ENCODE data around the gene HIVEP2.

The HIVEP2 gene

DNA sequence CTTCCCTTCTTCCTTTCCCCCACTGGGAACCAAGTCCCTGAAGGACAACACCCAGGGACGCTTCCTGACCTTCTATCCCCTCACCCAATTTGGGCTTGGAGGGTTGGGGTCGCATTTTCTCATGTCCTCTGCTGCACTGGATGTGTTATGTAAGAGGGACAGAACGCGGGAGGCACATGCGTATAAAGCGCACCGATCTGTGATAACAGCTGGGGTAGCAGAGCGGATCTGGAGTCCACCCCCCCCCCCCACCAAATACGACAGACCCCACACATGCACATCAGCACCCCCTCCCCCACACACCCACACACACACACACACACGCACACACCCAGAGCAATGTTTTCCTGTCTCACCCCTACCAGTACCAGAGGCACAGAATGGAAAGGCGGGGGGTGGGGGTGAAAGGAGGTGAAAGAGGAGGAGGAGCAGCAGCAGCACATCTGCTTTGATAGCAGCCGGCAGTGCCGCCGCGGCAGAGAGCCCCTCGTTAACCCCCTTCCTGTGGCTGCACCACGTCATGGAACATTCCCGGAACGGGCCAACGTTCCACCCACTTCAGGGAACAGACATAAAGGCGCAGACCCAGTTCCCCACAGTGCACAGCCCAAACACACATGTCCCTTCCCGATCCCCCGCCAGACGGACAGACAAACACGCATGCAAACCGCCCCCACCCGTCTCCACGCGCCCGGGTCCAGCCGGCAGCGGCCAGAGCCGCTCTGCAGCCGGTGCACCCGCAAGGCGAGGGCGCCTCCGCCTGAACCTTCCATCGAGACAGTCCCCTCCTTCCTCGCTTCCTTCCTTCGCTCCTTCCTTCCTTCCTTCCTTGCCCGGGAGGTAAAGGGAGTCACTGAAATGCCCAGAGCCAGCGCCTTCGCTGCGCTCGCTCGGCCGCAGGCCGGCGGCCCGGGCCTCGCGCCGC is 590 bp downstream of the HIVEP2 start:
- peak in 1 of 2 experiments; percentile 10 for DNase-seq

DNA sequence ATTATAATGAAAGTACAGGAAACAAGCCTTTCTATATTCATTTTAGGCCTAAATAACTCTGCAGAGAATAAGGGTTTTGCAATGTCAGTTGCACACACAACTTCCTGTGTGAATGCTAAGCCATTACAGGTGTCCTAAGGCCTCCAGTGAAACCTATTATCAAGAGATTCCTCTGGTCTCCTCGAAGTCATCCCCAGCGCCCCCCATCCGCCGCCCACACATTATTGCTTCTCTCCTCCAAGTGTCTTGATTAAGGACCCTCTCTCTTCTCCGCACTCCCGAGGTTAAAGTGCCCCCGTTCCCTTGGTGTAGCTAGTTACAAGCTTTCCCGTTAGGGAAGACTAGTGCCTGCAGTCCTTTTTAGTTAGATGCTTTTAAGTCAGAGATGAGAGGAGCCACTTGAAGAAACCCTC is 1.3 kb downstream of the HIVEP2 start:
- DNase-seq, result no peak

DNA sequence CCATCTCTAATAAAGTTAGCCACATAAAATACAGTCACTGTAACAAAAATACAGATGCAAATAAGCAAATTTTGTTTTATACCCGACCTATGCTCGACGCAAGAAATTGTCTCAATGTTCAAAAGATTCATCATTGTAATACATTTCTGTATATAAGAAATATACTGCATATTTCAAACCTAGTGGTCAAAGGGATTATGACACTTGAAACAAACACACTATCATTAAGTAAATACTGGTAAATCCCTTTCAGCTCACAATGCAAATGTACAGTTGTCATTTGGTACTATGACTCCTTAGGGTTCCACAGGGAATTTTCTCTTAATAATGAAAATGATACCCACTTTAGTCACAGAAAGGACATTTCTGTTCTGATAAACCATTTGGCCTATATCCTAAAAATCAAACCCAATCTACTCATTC is 2.2 kb downstream of the HIVEP2 start:
- no peak for DNase-seq

DNA sequence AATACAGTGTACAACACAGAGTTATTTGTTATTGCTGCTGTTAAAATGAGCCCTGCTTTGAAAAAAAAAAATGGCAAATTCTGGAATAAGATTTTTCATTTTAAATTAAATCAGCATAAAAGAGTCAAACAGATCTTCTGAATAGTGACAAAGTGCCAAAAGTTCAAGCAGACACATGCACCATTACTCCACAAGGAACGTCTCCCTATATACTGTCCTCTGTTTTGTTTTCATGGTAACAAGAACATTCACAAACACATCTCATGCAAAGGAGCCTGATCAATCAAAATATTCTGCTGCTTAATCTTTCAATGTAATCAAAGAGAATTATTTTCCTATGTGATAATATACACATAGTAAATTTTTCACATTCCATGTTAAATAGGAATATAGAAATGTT is 2.7 kb downstream of the HIVEP2 start:
- no peak for DNase-seq

DNA sequence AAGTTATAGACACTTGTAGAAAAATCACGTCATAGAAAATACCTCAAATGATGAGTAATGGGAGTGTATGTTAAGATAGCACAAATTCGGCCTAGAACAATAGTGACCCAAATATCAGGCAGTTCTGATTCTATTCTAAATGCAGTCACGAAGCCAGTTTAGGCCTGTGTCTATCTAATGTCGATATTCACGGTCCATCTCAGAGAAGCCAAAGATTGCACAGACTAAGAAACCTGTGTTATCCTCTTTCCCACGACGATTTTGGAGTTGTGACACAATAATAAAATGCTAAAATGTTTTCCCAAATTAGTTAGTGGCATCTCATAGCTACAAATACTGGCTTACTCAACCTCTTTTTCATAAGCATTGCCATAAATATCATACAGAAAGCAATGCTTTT is 4.0 kb downstream of the HIVEP2 start:
- DNase-seq, result no peak

DNA sequence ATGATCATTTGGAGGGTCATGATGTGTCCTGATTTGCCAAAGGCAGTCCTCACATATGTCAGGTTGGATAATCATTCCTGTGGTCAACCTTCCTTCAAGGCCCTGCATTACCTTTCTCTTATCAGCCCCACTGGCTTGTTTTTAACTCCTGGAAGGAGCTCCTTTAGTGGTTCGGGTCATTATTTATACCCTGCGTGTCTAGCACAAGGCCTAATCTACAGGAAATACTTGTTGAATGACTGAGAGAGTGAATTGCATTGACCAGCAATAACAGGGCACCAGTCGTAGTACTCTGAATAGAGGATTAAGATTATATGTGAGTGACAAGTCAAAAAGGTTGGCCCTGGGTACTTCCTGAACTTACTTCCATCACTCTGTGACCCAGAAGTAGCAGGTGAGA is 4.5 kb downstream of the HIVEP2 start:
- no peak for DNase-seq

DNA sequence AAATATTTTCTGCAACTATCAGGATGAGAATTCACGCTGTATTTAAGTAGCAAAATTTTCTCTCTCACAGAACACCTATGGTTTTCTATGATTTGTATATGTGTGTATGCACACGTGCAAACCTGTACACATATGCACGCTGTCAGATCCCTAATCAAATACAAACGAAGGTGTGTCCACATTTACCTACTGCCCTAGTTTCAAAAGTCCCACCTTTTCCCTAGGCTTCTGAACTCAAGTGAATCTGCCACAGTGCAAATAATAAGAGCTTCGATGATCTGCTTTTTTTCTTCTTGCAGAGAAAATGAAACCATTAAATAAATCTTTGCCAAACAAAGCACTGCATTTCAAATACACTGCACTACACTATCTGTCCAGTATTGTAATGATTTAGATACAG is 6.5 kb downstream of the HIVEP2 start:
- no peak for DNase-seq

DNA sequence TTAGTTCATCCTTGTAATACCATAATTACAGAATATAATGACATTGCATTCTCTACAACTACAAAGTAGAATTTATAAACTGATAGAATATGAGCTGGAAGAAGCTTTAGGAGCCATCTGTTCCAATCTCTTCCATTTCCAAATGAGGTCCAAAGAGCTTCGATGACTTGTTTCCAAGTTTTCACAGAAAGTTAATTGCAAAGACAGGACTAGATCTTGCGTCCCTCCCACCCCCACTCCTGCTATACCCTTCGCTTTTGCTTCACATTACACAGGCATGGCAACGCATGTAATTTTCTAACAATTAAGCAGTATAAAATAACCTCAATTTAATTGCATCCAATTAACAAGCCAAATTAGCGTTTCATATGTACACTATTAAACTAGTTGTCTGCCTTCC is 7.0 kb downstream of the HIVEP2 start:
- no peak for DNase-seq

DNA sequence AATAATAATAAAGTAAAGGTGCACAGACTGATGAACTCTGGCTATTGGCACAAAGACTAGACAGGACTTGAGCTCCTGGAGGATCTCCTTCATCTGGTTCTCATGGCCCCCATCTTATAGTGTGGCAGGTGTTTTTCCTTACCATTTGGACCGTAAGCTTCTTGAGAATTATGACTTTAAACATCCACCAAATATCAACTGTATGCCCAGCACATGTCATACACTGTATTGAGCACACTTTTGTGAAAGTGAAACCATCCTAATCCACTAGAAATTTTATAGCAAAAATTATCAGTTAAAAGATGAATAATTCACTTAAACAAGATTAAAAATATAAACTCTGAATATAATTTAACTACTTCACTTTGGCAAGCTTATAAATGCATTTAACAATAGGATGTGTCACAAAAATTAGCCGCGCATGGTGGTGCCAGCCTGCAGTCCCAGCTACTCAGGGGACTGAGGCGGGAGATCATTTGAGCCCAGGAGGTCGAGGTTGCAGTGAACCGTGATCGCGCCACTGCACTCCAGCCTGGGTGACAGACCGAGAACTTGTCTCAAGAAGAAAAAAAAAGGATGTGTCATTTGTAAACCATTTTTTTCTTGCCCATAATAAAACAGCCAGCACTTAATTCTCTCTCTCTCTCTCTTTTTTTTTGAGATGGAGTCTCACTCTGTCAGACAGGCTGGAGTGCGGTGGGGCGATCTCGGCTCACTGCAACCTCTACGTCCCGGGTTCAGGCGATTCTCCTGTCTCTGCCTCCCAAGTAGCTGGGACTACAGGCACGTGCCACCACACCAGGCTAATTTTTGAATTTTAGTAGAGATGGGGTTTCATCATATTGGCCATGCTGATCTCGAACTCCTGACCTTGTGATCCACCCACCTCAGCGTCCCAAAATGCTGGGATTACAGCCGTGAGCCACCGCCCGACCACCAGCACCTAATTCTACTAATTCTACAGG is 9.1 kb downstream of the HIVEP2 start:
- DNase-seq, result no peak

DNA sequence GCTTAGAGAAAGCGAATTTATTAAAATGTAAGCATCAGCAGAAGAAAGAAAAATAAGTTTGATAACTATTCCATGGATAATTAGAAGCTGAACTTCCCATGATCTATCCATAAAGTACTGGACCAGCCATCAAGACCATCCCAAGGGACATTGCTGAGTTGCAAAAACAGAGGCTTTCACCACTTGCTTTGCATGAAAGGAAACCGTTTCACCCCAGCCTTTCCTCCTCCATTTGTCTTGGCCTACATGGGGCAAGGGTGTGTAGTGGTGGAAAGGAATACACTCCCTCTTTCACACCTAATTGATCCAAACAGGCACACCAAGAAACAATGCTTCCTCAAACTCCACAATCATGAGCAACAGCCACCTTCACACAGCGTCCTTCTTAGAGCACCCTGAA is 10.4 kb downstream of the HIVEP2 start:
- DNase-seq, result no peak

DNA sequence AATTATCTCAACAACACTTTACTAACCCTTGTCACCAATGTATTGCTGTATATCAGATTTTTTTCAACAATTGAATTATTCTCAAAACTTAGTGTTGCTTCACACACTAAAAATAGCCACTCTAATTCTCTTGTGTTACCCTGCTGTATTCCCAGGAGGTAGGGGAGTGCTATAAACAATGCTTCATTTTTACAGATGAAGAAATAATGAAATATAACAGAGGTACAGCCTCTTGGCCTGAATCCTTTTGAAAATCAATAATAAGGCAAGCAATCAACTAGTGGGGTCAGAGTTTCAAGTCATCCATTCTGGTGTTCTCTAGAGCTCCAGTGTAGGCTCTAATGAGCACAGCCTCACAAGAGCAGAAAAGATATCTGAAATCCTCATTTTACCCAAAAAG is 10.9 kb downstream of the HIVEP2 start:
- DNase-seq, result no peak

DNA sequence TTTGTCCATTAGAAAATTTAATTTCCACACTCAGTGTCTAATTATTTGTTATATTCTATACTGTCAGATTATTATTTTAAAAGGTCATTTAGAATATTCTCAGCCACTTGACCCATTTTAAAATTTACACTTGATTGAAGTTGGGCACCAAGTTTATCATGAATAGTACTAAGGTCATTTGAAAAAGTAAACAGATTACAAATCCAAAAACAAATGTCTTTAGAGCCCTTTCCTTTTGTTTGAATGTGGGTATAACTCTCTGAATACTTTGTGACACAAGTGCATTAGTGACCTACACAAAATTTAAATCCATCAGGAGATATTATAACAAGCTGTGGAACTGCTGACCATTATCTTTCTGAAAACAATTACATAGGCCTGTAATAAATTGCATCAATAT is 11.3 kb downstream of the HIVEP2 start:
- no peak for DNase-seq

DNA sequence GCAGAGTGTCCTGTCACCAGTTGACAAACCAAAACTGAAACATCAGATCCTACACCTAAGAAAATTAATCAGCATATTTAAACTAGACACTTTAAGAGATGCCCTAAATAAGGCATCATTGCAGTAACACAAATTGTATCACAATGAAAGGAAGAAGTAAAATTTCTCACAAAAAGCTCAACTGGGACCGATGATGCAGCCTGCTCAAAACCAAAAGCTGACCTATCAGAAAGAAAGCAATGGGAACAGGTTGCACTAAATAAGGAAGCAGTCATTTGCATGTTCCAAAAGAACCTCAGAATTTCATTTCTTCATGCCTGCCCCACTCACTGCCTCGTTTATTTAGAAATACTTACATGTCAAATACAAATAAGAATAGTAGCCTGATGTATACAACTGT is 12.1 kb downstream of the HIVEP2 start:
- no peak for DNase-seq

DNA sequence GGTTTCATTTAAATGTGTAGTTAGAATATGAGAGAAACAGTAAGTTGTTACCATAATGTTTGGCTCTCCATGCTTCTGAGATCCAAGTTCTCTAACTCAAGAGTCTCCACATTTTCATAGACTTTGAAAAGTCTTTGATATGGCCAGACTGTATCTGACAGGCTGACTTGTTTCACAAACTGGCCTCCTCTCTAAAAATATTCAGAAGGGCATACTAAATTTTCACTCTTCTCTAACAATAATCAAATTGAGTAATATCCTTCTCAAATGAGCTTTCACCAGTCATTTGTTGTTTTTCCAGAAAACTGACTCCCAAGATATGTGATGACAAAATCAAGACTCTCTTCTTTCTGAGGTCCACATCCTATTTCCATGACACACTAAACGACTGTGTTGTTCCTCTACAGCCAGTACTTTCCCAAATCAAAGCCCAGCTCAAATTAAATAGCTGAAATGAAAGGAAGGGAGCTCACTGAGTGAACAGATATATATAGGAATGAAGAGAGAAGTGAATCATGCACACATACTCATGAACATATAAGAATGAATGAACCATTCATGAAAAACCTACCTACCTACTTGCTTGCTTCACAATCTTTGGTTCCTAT is 15.1 kb downstream of the HIVEP2 start:
- no peak for DNase-seq

DNA sequence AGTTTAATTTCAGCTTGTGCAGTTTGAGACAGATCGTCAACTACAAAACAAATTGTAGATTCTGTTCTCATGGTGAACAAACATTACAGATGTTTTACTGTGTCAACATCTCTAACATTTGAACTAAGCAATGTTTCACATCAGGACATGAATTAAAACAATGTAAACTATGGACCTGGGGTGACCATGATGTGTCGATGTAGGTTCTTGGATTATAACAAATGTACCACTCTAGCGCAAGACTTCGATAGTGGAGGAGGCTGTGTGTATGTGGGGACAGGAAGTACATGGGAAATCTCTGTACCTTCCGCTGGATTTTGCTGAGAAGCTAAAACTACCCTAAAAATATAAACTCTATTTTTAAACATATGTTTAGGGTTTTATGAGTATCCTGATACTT is 17.1 kb downstream of the HIVEP2 start:
- no peak for DNase-seq

DNA sequence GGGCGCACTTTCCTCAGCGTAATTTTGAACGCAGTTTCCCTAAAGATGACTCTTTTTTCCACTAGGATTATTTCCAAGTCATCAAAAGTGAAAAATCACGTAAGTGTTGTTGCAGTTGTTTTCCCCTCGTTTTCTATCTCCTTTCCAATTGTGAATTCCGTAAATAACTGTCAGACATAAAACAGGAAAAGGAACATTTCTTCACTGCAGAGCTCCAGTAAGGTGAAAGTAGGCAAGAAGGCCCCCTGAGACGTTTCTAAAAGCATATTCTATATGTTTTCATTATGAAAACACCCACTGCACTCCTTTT is 17.8 kb downstream of the HIVEP2 start:
- no peak for DNase-seq

DNA sequence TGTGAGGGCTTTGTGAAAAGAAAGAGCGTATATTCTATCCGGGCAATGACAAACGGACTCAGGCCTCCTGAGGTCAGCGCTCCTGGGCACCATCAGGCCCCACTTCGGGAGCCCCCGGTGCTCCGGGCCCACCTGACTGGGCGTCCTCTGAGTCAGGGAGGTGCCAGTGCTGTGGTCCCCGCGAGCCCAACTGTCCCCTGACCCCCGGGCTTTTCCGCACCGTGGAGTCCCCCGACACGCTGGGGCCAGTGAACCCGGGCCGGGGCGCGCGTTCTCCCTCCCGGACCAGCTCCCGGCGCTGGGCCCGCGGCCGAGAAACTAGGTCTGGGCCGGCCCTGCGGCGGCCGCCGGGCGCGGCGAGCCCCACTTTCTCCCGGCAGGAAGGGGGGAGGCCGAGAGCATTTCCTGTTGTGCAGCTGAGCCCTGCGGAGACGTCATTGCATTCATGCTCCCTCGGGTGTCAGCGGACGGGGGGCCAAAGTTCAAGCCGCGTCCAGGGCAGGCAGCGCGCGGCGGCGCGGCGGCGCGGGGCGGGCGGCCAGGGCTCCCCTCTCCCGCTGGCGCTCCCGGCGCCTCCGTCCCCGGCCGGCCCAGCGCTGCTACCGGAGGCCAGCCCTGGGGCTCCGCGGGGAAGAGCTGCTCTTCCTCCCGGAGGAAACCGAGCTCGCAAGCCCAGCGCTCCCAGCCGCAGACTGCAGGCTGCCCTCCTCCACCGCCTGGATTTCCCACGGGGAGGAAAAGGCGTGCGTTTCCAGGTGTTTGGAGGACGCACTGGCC is 18.3 kb downstream of the HIVEP2 start:
- DNase-seq, result no peak

DNA sequence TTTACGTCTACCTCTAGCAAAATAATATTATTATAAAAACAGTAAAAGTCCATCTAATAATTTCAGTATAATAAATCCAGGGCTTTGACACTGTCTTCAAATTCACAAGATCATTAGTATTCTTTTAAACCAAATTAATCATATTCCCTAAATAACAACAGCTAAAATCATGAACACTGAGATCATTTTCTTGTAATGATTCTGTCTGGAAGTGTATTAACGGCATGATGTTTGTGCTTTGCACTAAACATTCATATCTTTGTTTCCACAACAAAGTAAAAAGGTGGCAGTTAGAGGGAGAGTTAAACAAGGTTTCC is 18.8 kb downstream of the HIVEP2 start:
- DNase-seq, result no peak

DNA sequence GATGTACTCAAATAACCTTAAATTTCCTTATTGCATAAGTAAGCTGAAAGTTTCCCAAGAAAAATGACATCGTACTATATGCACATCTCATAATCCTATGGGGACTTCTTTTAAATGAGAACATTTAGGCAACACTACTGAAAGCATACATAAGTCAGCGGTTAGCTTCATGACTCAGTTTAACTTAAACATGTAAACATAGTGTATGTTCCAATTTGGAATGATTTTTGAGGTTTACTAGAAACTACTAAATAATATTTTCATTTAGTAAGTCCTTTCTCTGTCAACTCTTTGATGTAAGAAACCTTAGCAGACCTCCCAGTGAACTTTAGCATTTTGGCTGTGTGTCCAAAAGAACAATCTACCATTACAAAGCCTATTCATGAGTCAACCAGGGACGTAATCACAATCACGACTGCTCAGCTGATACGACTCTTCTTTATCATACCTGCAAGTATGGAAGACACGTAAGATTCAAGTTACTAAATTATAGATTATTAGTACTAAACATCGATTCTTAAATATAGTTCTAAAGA is 19.3 kb downstream of the HIVEP2 start:
- DNase-seq, result no peak

DNA sequence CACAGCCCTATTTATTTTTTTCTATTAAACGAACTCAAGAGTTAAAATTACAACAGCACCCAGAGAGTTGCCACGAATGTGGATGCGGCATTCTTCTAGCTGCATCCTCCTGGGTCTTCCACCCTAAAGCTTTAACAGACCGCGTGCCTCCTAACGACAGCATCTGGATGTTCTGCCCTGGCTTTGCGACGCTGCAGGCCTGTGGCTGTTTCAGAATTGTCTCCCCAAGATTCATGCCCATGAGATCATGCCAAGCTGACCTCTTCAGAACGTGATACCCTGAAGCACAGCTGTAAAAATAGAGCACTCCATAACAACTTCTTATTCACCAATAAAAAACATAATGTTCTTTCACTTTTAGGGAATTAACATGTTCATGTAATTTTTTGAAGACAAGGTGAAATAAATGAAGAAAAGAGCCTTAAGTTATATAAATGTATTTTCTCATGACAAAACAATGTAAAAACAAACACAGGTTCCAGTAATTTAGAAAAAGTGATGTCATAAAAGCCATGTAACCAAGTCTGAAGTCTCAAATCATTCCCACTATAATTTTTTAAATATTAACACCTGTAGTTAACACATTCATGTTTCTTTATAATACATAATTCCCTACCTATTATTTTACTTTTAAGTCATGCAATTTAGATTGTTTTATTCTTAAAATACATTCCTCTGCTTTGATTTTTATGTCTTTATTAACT is 26.5 kb downstream of the HIVEP2 start:
- no peak for DNase-seq

DNA sequence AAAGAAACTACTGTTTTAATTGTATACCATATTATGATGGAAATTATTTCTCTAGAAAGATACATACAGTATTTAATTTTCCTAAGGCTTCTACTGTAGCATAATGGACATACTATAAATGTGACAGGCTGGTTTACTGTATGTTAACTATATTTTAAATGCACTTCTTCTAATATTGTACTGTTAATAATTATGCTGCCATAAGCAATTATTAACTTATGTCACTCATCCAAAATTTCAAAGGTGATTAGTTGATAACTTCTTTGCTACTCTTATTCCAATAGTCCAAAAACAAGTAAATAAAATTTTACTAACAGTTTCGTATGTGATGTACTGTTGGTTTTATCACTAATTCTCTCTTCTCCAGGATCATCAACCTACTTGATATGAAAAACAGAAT is 28.1 kb downstream of the HIVEP2 start:
- no peak for DNase-seq
